Liver (tissue), 9 donors: Measurements from ENCODE around the gene RALGPS1. TPM values are rescaled to one million over a fixed set of nuclear protein-coding genes. Genes with fewer than 3 reads are reported as not detected.

ENCODE experiments used
- DNase-seq: peaks from one replicate; pipeline ENCODE4 v3.0.0-alpha.2; 2017; ENCODE audit warnings: low spot score
- H3K27ac ChIP-seq, 2 donors: one replicate each; pipeline ENCODE4 v1.7.0; 2013; ENCODE audit warnings: inconsistent platforms in 2 of 2, low read length in 2 of 2, control low read depth in 1 of 2, low read depth in 1 of 2, mild to moderate bottlenecking in 1 of 2
- H3K27me3 ChIP-seq, 4 donors: one replicate each; pipeline versions ENCODE4 v1.6.1 to v1.7.0; 2013; ENCODE audit warnings: low read length in 3 of 4, inconsistent platforms in 1 of 4, mild to moderate bottlenecking in 1 of 4, moderate library complexity in 1 of 4; ENCODE audit not compliant: control insufficient read depth in 4 of 4, insufficient read depth in 4 of 4
- H3K36me3 ChIP-seq, 4 donors: one replicate each; pipeline versions ENCODE4 v1.6.1 to v1.7.0; 2013; ENCODE audit warnings: low read length in 3 of 4, mild to moderate bottlenecking in 3 of 4, low read depth in 1 of 4, moderate library complexity in 1 of 4; ENCODE audit not compliant: control insufficient read depth in 4 of 4, insufficient read depth in 3 of 4
- H3K4me1 ChIP-seq, 4 donors: one replicate each; pipeline versions ENCODE4 v1.6.1 to v1.7.0; 2013; ENCODE audit warnings: low read length in 3 of 4, mild to moderate bottlenecking in 3 of 4, moderate library complexity in 1 of 4; ENCODE audit not compliant: control insufficient read depth in 4 of 4, insufficient read depth in 4 of 4
- H3K4me3 ChIP-seq, 3 donors: one replicate each; pipeline versions ENCODE4 v1.6.1 to v1.7.0; 2013; ENCODE audit warnings: low read length in 3 of 3, control low read depth in 1 of 3, low read depth in 1 of 3, mild to moderate bottlenecking in 1 of 3
- H3K9ac ChIP-seq, 2 donors: one replicate each; pipeline ENCODE4 v1.7.0; 2013; ENCODE audit warnings: low read length in 2 of 2, mild to moderate bottlenecking in 2 of 2, moderate library complexity in 2 of 2, control low read depth in 1 of 2, low read depth in 1 of 2
- H3K9me3 ChIP-seq, 4 donors: one replicate each; pipeline versions ENCODE4 v1.6.1 to v1.7.0; 2013; ENCODE audit warnings: low read length in 3 of 4; ENCODE audit not compliant: control insufficient read depth in 4 of 4
- EGR1 ChIP-seq, 2 donors: IDR thresholded peaks; 2 replicates each; pipeline ENCODE4 v1.6.1; 2016 to 2018; ENCODE audit warnings: antibody characterized with exemption in 2 of 2, low read depth in 2 of 2
- FOXA1 ChIP-seq: IDR thresholded peaks from 2 replicates; pipeline ENCODE4 v1.6.1; 2016; ENCODE audit warnings: antibody characterized with exemption
- GABPA ChIP-seq, 2 donors: IDR thresholded peaks in 1 of 2; conservative IDR thresholded peaks in 1 of 2; 2 replicates each; pipeline ENCODE4 v1.6.1; 2016; ENCODE audit warnings: antibody characterized with exemption in 2 of 2, mild to moderate bottlenecking in 1 of 2, moderate library complexity in 1 of 2
- HNF4A ChIP-seq, 2 donors: conservative IDR thresholded peaks; 2 replicates each; pipeline ENCODE4 v1.6.1; 2016; ENCODE audit warnings: antibody characterized with exemption in 2 of 2, mild to moderate bottlenecking in 2 of 2
- HNF4G ChIP-seq: IDR thresholded peaks from 2 replicates; pipeline ENCODE4 v1.6.1; 2016; ENCODE audit warnings: antibody characterized with exemption
- JUND ChIP-seq, 2 donors: IDR thresholded peaks; 2 replicates each; pipeline ENCODE4 v1.6.1; 2016; ENCODE audit warnings: antibody characterized with exemption in 2 of 2
- NR2F2 ChIP-seq: IDR thresholded peaks from 2 replicates; pipeline ENCODE4 v1.6.1; 2016; ENCODE audit warnings: antibody characterized with exemption
- RAD21 ChIP-seq, 2 donors: IDR thresholded peaks; 2 replicates each; pipeline ENCODE4 v1.6.1; 2016; ENCODE audit warnings: antibody characterized with exemption in 2 of 2, mild to moderate bottlenecking in 2 of 2
- RXRA ChIP-seq, 2 donors: IDR thresholded peaks; 2 replicates each; pipeline ENCODE4 v1.6.1; 2017 to 2018; ENCODE audit warnings: antibody characterized with exemption in 2 of 2, mild to moderate bottlenecking in 1 of 2
- SP1 ChIP-seq: IDR thresholded peaks from 2 replicates; pipeline ENCODE4 v1.6.1; 2018; ENCODE audit warnings: antibody characterized with exemption, mild to moderate bottlenecking
- TAF1 ChIP-seq: conservative IDR thresholded peaks from 2 replicates; pipeline ENCODE4 v1.6.1; 2016; ENCODE audit warnings: antibody characterized with exemption, mild to moderate bottlenecking
- YY1 ChIP-seq: IDR thresholded peaks from 2 replicates; pipeline ENCODE4 v1.6.1; 2016; ENCODE audit warnings: antibody characterized with exemption, mild to moderate bottlenecking
- WGBS: extraction: QIAGEN DNeasy Blood & Tissue Kit; methylation state at CpG from one replicate; pipeline ENCODE4 v1.1.7; 2013; 5-methylcytosine and 5-hydroxymethylcytosine counted together
- polyA plus RNA-seq, 2 donors: library from polyadenylated mRNA; stranded (reverse) in 1 of 2; unstranded in 1 of 2; fragments of 200-250 nt in 1 of 2; fragments of >200 nt in 1 of 2; fragmentation: Nextera tagmentation in 1 of 2; extraction: Ambion mirVana in 1 of 2; gene quantifications; one replicate each; pipeline versions ENCODE4 v1.2.1 to v1.2.3, GENCODE V29; 2013 to 2015
- total RNA-seq, 2 donors: library from RNA; depleted of rRNA; stranded (reverse); fragments of >200 nt; gene quantifications; one replicate each; pipeline ENCODE4 v1.2.3, GENCODE V29; 2014
- TF ChIP-seq, protein P1 (sequence below): IDR thresholded peaks from 2 replicates; pipeline ENCODE4 v1.6.1; 2016; ENCODE audit warnings: antibody characterized with exemption
- TF ChIP-seq, protein P2 (sequence below): IDR thresholded peaks from 2 replicates; pipeline ENCODE4 v1.6.1; 2016; ENCODE audit warnings: antibody characterized with exemption
- TF ChIP-seq, protein P3 (sequence below): fragments of 150-350 bp; IDR thresholded peaks from 2 replicates; pipeline ENCODE4 v1.5.1; 2017; ENCODE audit warnings: improper control_type of control experiment, low read depth, low read length; ENCODE audit not compliant: missing input control
- TF ChIP-seq, protein P4 (sequence below): IDR thresholded peaks from 2 replicates; pipeline ENCODE4 v1.6.1; 2016; ENCODE audit warnings: antibody characterized with exemption, mild to moderate bottlenecking
- TF ChIP-seq, protein P5 (sequence below): IDR thresholded peaks from 2 replicates; pipeline ENCODE4 v1.6.1; 2016; ENCODE audit warnings: antibody characterized with exemption
- donor health status: healthy.
- donor health status: healthy.
- donor health status: healthy.
- donor health status: healthy.
- donor health status: healthy.

The RALGPS1 gene
- total and polyA plus RNA-seq, 4 donors, result 1.4 to 2.7 (median 2.0) TPM

DNA sequence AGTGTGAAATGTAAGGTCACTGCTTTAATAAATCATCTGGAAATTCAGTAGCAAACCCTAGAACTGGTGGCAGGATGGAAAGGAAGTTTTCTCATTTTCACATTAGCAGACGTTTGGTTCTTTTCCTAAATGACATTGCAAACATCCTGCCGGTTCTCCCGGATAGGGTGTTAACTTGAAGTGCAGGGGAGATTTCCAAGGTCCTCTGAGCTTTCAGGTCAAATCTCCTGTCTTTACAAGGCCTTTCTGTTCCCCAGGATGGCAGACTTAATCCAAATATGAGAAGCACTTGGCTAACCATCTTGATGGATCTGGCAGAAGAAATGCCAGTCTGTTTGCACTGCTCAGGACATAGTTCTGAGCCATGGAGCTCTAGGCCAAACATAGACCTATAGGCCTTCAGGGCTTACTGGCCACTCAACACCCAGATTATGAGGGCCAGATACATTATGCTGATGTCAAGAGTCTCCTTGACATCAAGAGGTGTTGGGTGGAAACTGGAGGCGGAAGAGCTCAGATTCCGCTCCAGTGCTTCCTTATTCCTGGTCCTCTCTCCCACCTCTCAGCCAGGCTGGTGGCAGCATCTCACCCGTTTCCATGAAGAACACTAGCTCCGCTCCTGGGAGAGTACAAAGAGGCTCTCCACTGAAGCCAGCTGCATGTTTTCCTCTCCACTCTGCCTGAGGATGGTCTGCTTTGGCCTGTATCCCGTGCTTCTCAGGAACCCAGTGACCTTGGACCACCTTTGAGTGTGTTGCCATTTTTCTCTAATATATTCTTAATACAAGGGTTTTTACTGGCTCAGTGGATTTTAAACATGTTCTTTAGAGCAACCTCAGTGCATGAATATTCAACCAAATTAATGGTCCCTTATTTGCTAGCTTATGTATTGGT lies 61.0 kb downstream of the RALGPS1 start:
- no peaks in the 10 kb centered on the region for H3K4me1 ChIP-seq
- no peaks in the 10 kb centered on the region for H3K36me3 ChIP-seq
- 86% methylated on average over 8 of the region's 8 CpGs for WGBS
- TF ChIP-seq YY1, result no peak
- TF ChIP-seq TAF1, result no peak
- TF ChIP-seq, protein P1, sequence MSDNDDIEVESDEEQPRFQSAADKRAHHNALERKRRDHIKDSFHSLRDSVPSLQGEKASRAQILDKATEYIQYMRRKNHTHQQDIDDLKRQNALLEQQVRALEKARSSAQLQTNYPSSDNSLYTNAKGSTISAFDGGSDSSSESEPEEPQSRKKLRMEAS, result no peak
- no peak for TF ChIP-seq HNF4G
- no peak for TF ChIP-seq RXRA (IDR thresholded peaks at IDR 0.05)
- TF ChIP-seq, protein P2, sequence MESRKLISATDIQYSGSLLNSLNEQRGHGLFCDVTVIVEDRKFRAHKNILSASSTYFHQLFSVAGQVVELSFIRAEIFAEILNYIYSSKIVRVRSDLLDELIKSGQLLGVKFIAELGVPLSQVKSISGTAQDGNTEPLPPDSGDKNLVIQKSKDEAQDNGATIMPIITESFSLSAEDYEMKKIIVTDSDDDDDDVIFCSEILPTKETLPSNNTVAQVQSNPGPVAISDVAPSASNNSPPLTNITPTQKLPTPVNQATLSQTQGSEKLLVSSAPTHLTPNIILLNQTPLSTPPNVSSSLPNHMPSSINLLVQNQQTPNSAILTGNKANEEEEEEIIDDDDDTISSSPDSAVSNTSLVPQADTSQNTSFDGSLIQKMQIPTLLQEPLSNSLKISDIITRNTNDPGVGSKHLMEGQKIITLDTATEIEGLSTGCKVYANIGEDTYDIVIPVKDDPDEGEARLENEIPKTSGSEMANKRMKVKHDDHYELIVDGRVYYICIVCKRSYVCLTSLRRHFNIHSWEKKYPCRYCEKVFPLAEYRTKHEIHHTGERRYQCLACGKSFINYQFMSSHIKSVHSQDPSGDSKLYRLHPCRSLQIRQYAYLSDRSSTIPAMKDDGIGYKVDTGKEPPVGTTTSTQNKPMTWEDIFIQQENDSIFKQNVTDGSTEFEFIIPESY, result no peak
- DNase-seq, result no peak
- H3K9me3 ChIP-seq, result no peaks in the 10 kb centered on the region
- H3K27me3 ChIP-seq, result no peaks in the 10 kb centered on the region
- no peak overlapping the region for H3K9ac ChIP-seq
- no peak overlapping the region for H3K27ac ChIP-seq
- no peak overlapping the region for H3K4me3 ChIP-seq

DNA sequence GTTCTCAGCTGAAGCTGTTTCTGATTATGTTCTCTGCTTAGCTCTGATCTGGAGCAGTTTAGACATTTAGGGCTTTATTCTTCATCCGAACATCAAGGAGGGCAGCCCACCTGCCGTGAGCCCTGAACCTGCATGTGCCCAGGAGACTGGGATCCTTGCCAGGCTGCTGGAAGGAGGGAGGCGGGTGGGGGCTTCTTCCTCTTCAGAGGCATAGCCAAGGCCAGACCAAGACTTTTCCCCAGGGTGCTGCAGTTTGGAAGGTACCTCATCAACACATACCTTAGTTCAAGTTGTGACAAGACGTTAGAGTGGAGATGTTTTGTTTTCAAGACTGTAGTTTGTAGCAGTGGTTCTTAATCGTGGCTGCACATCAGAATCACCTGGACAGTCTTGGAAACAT lies 64.9 kb downstream of the RALGPS1 start:
- Histone ChIP-seq H3K27ac (no peak overlapping the region), H3K4me3 (no peak overlapping the region), H3K36me3 (no peaks in the 10 kb centered on the region), H3K27me3 (no peaks in the 10 kb centered on the region), H3K9me3 (no peaks in the 10 kb centered on the region), H3K9ac (no peak overlapping the region), H3K4me1 (no peaks in the 10 kb centered on the region)
- WGBS, result 81% methylated on average over 5 of the region's 5 CpGs
- TF ChIP-seq GABPA (IDR thresholded peaks at IDR 0.05 in 1 of 2, conservative IDR thresholded peaks at IDR 0.05 in 1 of 2) (no peak), HNF4A (conservative IDR thresholded peaks at IDR 0.05) (no peak), SP1 (no peak), FOXA1 (no peak), TAF1 (no peak)
- TF ChIP-seq, protein P1, result no peak
- DNase-seq, result no peak

DNA sequence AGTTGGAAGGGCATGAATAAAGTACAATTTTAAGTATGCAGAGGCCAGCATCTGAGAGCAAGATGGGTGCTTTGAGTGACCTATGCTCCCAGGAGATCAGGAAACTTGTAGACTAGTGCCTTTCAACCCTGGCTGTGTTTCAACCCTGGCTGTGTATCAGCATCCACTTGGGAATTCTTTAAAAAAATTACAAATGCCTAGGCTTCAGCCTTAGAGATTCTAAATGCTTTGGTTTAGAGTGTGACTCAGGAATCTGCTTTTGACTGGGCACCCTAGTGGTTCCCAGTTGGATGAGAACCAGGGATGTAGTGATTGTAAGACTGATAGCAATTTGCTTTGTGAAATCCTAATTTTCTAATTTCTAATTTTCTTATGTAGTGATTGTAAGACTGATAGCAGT lies 65.6 kb downstream of the RALGPS1 start:
- DNase-seq, result no peak
- Histone ChIP-seq H3K27me3 (no peaks in the 10 kb centered on the region), H3K4me3 (no peak overlapping the region), H3K9ac (no peak overlapping the region), H3K27ac (no peak overlapping the region), H3K9me3 (no peaks in the 10 kb centered on the region), H3K36me3 (no peaks in the 10 kb centered on the region), H3K4me1 (no peaks in the 10 kb centered on the region)
- TF ChIP-seq FOXA1, result no peak
- TF ChIP-seq GABPA (IDR thresholded peaks at IDR 0.05 in 1 of 2, conservative IDR thresholded peaks at IDR 0.05 in 1 of 2), result no peak
- TF ChIP-seq, protein P1, result no peak
- no peak for TF ChIP-seq YY1
- no peak for TF ChIP-seq NR2F2
- no peak for TF ChIP-seq RXRA (IDR thresholded peaks at IDR 0.05)
- TF ChIP-seq RAD21 (IDR thresholded peaks at IDR 0.05), result no peak
- no peak for TF ChIP-seq HNF4A (conservative IDR thresholded peaks at IDR 0.05)
- TF ChIP-seq SP1, result no peak
- TF ChIP-seq, protein P3, sequence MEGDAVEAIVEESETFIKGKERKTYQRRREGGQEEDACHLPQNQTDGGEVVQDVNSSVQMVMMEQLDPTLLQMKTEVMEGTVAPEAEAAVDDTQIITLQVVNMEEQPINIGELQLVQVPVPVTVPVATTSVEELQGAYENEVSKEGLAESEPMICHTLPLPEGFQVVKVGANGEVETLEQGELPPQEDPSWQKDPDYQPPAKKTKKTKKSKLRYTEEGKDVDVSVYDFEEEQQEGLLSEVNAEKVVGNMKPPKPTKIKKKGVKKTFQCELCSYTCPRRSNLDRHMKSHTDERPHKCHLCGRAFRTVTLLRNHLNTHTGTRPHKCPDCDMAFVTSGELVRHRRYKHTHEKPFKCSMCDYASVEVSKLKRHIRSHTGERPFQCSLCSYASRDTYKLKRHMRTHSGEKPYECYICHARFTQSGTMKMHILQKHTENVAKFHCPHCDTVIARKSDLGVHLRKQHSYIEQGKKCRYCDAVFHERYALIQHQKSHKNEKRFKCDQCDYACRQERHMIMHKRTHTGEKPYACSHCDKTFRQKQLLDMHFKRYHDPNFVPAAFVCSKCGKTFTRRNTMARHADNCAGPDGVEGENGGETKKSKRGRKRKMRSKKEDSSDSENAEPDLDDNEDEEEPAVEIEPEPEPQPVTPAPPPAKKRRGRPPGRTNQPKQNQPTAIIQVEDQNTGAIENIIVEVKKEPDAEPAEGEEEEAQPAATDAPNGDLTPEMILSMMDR, result no peak
- no peak for TF ChIP-seq JUND (IDR thresholded peaks at IDR 0.05)
- TF ChIP-seq, protein P4, sequence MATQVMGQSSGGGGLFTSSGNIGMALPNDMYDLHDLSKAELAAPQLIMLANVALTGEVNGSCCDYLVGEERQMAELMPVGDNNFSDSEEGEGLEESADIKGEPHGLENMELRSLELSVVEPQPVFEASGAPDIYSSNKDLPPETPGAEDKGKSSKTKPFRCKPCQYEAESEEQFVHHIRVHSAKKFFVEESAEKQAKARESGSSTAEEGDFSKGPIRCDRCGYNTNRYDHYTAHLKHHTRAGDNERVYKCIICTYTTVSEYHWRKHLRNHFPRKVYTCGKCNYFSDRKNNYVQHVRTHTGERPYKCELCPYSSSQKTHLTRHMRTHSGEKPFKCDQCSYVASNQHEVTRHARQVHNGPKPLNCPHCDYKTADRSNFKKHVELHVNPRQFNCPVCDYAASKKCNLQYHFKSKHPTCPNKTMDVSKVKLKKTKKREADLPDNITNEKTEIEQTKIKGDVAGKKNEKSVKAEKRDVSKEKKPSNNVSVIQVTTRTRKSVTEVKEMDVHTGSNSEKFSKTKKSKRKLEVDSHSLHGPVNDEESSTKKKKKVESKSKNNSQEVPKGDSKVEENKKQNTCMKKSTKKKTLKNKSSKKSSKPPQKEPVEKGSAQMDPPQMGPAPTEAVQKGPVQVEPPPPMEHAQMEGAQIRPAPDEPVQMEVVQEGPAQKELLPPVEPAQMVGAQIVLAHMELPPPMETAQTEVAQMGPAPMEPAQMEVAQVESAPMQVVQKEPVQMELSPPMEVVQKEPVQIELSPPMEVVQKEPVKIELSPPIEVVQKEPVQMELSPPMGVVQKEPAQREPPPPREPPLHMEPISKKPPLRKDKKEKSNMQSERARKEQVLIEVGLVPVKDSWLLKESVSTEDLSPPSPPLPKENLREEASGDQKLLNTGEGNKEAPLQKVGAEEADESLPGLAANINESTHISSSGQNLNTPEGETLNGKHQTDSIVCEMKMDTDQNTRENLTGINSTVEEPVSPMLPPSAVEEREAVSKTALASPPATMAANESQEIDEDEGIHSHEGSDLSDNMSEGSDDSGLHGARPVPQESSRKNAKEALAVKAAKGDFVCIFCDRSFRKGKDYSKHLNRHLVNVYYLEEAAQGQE, result no peak
- no peak for TF ChIP-seq EGR1 (IDR thresholded peaks at IDR 0.05; ENCODE audit: low read depth in 2 of 2)
- TF ChIP-seq, protein P5, sequence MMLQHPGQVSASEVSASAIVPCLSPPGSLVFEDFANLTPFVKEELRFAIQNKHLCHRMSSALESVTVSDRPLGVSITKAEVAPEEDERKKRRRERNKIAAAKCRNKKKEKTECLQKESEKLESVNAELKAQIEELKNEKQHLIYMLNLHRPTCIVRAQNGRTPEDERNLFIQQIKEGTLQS, result no peak
- TF ChIP-seq HNF4G, result no peak
